Smooth muscle cell (in vitro differentiated cells): ENCODE measurements around the gene RNASE4. TPM values are rescaled to one million over a fixed set of nuclear protein-coding genes. Genes with fewer than 3 reads are reported as not detected.

Experiments used
- DNase-seq: peaks from one replicate; lab custom pipeline; 2025; ENCODE audit not compliant: unreplicated experiment; lab: John Stamatoyannopoulos, UW
- H2AFZ ChIP-seq: fragments of 200-600 bp; sonication (generic); 2 replicates; pipeline ENCODE4 v1.6.0; 2016; ENCODE audit warnings: antibody characterized with exemption, low read depth, mild to moderate bottlenecking
- H3F3A ChIP-seq: fragments of 200-600 bp; sonication (generic); 2 replicates; pipeline ENCODE4 v1.6.0; 2017; ENCODE audit warnings: antibody characterized with exemption, low read depth
- H3K27ac ChIP-seq: fragments of 200-600 bp; sonication (generic); 2 replicates; pipeline ENCODE4 v1.5.1; 2016; ENCODE audit warnings: low read depth, mild to moderate bottlenecking
- H3K27me3 ChIP-seq: fragments of 200-600 bp; sonication (generic); 2 replicates; pipeline ENCODE4 v1.6.1; 2016; ENCODE audit warnings: low read depth, mild to moderate bottlenecking
- H3K36me3 ChIP-seq: fragments of 200-600 bp; sonication (generic); 2 replicates; pipeline ENCODE4 v1.5.1; 2016; ENCODE audit warnings: low read depth
- H3K4me1 ChIP-seq: fragments of 200-600 bp; sonication (generic); 2 replicates; pipeline ENCODE4 v1.5.1; 2016; ENCODE audit warnings: low read depth
- H3K4me2 ChIP-seq: fragments of 200-600 bp; sonication (generic); 2 replicates; pipeline ENCODE4 v1.6.0; 2016; ENCODE audit warnings: mild to moderate bottlenecking
- H3K4me3 ChIP-seq: fragments of 200-600 bp; sonication (generic); 2 replicates; pipeline ENCODE4 v1.5.1; 2016; ENCODE audit warnings: mild to moderate bottlenecking
- H3K79me2 ChIP-seq: fragments of 200-600 bp; sonication (generic); 2 replicates; pipeline ENCODE4 v1.6.0; 2016; ENCODE audit warnings: low read depth, mild to moderate bottlenecking
- H3K9ac ChIP-seq: fragments of 200-600 bp; sonication (generic); 2 replicates; pipeline ENCODE4 v1.6.0; 2016; ENCODE audit warnings: low read depth
- H3K9me3 ChIP-seq: fragments of 200-600 bp; sonication (generic); replicated peaks from 2 replicates; pipeline ENCODE4 v1.5.1; 2016; ENCODE audit warnings: low read depth
- H4K20me1 ChIP-seq: fragments of 200-600 bp; sonication (generic); 2 replicates; pipeline ENCODE4 v1.6.0; 2016; ENCODE audit warnings: low read depth
- CTCF ChIP-seq: fragments of 200-600 bp; sonication (generic); IDR thresholded peaks from 2 replicates; pipeline ENCODE4 v1.5.1; 2017; ENCODE audit warnings: borderline replicate concordance, mild to moderate bottlenecking, antibody characterized with exemption; ENCODE audit not compliant: insufficient read depth, poor library complexity, severe bottlenecking
- WGBS: methylation state at CpG from one replicate; pipeline ENCODE4 v1.1.7; 2016; ENCODE audit warnings: low lambda C conversion rate; 5-methylcytosine and 5-hydroxymethylcytosine counted together
- polyA plus RNA-seq: library from polyadenylated mRNA; unstranded; fragments of >200 nt; fragmentation: Nextera tagmentation; extraction: Ambion mirVana; gene quantifications from 2 replicates; pipeline ENCODE4 v1.2.1, GENCODE V29; 2016
- total RNA-seq: library from RNA; depleted of rRNA; stranded (reverse); fragments of >200 nt; gene quantifications from 2 replicates; pipeline ENCODE4 v1.2.3, GENCODE V29; 2014

Gene RNASE4
- total and polyA plus RNA-seq, 2 experiments from 2014 or later = 28.6 to 34.8 TPM

DNA sequence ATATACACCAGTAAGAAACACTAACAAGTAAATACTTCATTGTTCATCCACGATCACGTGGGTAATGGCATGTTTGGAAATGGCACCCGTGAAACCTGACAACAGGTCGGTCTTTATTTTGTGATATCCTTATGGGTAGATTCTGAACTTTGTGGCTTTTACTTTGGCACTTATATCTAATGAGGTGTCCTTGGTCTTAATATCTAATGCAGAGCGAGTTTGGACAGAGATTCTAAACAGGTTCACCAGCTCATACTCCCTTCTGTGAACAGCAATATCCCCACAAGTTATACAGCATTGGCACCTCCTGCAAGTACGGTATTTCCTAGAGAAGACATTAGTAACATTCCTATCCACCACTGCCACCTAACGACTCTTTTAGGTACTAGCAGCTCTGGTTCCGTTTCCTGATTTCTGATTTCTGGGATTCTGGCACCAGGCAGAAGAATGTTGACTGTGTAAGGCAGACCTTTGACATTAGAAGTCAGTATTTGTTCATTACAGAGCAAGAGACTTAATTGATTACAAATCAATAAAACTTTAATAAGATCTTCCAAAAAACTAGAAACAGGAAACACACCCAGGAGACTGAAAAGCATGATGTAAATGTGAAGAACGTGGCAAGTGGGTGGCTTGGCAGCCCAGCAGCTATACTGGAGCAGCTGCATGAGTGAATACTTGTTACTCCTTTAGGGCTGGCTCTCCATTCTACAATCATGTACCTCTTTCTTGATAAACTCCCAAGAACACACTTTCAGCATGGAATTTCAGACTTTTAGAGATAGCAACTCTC is 6.7 kb downstream of the RNASE4 start:
- H4K20me1 ChIP-seq = peaks cover 3% of the 10 kb centered on the region
- H3K27me3 ChIP-seq = no peaks in the 10 kb centered on the region
- H2AFZ ChIP-seq = no peak overlapping the region
- H3K4me2 ChIP-seq = no peak overlapping the region
- no peak for DNase-seq
- H3K36me3 ChIP-seq = no peaks in the 10 kb centered on the region
- no peak overlapping the region for H3K27ac ChIP-seq
- H3K9me3 ChIP-seq = no peaks in the 10 kb centered on the region
- no peaks in the 10 kb centered on the region for H3K4me1 ChIP-seq
- peak; percentile 75 for TF ChIP-seq CTCF
- H3K4me3 ChIP-seq = no peak overlapping the region
- H3K79me2 ChIP-seq = no peaks in the 10 kb centered on the region
- no peaks in the 10 kb centered on the region for H3F3A ChIP-seq
- 41% methylated on average over 9 of the region's 9 CpGs for WGBS
- no peak overlapping the region for H3K9ac ChIP-seq

DNA sequence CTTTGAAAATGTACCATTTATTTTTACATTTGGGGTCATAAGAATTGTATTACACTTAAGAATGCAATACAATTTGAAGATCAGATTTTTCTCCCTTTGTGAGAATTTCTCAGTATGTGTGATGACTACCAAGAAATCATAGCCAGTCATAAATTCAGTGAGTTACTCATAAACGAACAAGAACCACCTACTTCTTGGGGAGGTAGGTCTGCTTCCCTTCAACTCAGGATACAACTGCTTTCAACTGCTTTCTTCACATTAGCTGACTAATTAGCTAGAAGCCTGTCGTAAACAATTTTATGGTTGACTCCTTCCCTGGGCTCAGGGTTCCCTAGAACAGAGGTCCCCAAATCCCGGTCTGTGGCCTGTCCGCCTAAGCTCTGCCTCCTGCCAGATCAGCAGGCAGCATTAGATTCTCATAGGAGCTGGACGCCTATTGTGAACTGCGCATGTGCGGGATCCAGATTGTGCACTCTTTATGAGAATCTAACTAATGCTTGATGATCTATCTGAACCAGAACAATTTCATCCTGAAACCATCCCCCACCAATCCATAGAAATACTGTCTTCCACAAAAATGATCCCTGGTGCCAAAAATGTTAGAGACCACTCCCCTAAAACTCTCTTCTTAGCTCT is 7.9 kb downstream of the RNASE4 start:
- H3K36me3 ChIP-seq = no peaks in the 10 kb centered on the region
- no peaks in the 10 kb centered on the region for H3F3A ChIP-seq
- no peak overlapping the region for H3K4me3 ChIP-seq
- H3K9ac ChIP-seq = no peak overlapping the region
- H3K27ac ChIP-seq = no peak overlapping the region
- WGBS = 57% methylated on average over 7 of the region's 7 CpGs
- H3K9me3 ChIP-seq = no peaks in the 10 kb centered on the region
- no peaks in the 10 kb centered on the region for H3K79me2 ChIP-seq
- no peaks in the 10 kb centered on the region for H3K27me3 ChIP-seq
- no peak for TF ChIP-seq CTCF
- H3K4me1 ChIP-seq = no peaks in the 10 kb centered on the region
- H3K4me2 ChIP-seq = no peak overlapping the region
- no peak overlapping the region for H2AFZ ChIP-seq
- DNase-seq = no peak
- H4K20me1 ChIP-seq = peaks cover 3% of the 10 kb centered on the region

- no peak for TF ChIP-seq CTCF
- no peak overlapping the region for H3K4me3 ChIP-seq
- no peaks in the 10 kb centered on the region for H4K20me1 ChIP-seq
- H3K27me3 ChIP-seq = no peaks in the 10 kb centered on the region
- H3K36me3 ChIP-seq = no peaks in the 10 kb centered on the region
- H3K4me1 ChIP-seq = no peaks in the 10 kb centered on the region
- no peak overlapping the region for H3K9ac ChIP-seq
- H3K9me3 ChIP-seq = no peaks in the 10 kb centered on the region
- WGBS = 94% methylated on average over 5 of the region's 5 CpGs
- H2AFZ ChIP-seq = no peak overlapping the region
- no peak overlapping the region for H3K4me2 ChIP-seq
- no peak for DNase-seq
- H3F3A ChIP-seq = no peaks in the 10 kb centered on the region
- H3K27ac ChIP-seq = no peak overlapping the region
- H3K79me2 ChIP-seq = no peaks in the 10 kb centered on the region
Observed at GRCh38 chr14:20696764-20697163, 12.4 kb downstream of the RNASE4 start.
